Measurements from ENCODE around the gene PEX16. TPM values are rescaled to one million over a fixed set of nuclear protein-coding genes. Genes with fewer than 3 reads are reported as not detected.

The PEX16 gene
- total RNA-seq, 4 donors from 2014 or later: 31.3 to 111 (median 51.9) TPM

- no peak for DNase-seq
- TF ChIP-seq POLR2A (IDR thresholded peaks at IDR 0.05): no peak
- TF ChIP-seq POLR2AphosphoS5 (IDR thresholded peaks at IDR 0.05): no peak
- TF ChIP-seq CTCF (IDR thresholded peaks at IDR 0.05): no peak
- TF ChIP-seq EP300 (IDR thresholded peaks at IDR 0.05; ENCODE audit: low read depth): no peak
- Histone ChIP-seq H3K27ac (no peak overlapping the region), H3K9me3 (no peaks in the 10 kb centered on the region), H3K27me3 (peaks cover 50% of the 10 kb centered on the region), H3K36me3 (no peaks in the 10 kb centered on the region), H3K4me1 (peaks cover 3 to 18% (median 15%) of the 10 kb centered on the region in 4 donors), H3K4me3 (no peak overlapping the region)
- WGBS, 2 donors (ENCODE audit: low coverage in 1 of 2): 29 to 100% methylated on average over 1 to 14 of the region's 19 CpGs
- intact Hi-C loops (cut with DNase I; ENCODE audit: low total_unique reads): no loop called here
- in situ Hi-C loops (cut with MboI; ENCODE audit: low pct_ligation_motif_present in 1 of 4, low pct_unique_long_range_greater_than_20kb in 1 of 4, low sequenced_read_pairs in 3 of 4): no loop called here
These were observed 21.2 kb downstream of the PEX16 start for GRCh38 chr11:45896422-45896984.

- Histone ChIP-seq H3K27ac (no peak overlapping the region), H3K27me3 (peaks cover 45% of the 10 kb centered on the region), H3K36me3 (no peaks in the 10 kb centered on the region), H3K4me1 (peaks cover 3 to 13% (median 11%) of the 10 kb centered on the region in 4 donors), H3K9me3 (no peaks in the 10 kb centered on the region), H3K4me3 (no peak overlapping the region)
- intact Hi-C loops (cut with DNase I; ENCODE audit: low total_unique reads): no loop called here
- no peak for DNase-seq
- 86 to 90% methylated on average over 2 to 8 of the region's 8 CpGs for WGBS, 2 donors (ENCODE audit: low coverage in 1 of 2)
- TF ChIP-seq EP300 (IDR thresholded peaks at IDR 0.05; ENCODE audit: low read depth) (no peak), POLR2AphosphoS5 (IDR thresholded peaks at IDR 0.05) (no peak), CTCF (IDR thresholded peaks at IDR 0.05) (no peak), POLR2A (IDR thresholded peaks at IDR 0.05) (no peak)
- in situ Hi-C loops (cut with MboI; ENCODE audit: low pct_ligation_motif_present in 1 of 4, low pct_unique_long_range_greater_than_20kb in 1 of 4, low sequenced_read_pairs in 3 of 4): no loop called here
These were observed 22.0 kb downstream of the PEX16 start for GRCh38 chr11:45895553-45896259.

GRCh38 chr11:45894555-45895247, 23.0 kb downstream of the PEX16 start:
- intact Hi-C loops (cut with DNase I; ENCODE audit: low total_unique reads): no loop called here
- Histone ChIP-seq H3K4me1 (peaks cover 0 to 7% (median 7%) of the 10 kb centered on the region in 4 donors), H3K36me3 (no peaks in the 10 kb centered on the region), H3K4me3 (no peak overlapping the region), H3K27ac (no peak overlapping the region), H3K27me3 (peaks cover 38% of the 10 kb centered on the region), H3K9me3 (no peaks in the 10 kb centered on the region)
- no peak for TF ChIP-seq POLR2AphosphoS5 (IDR thresholded peaks at IDR 0.05)
- in situ Hi-C loops (cut with MboI; ENCODE audit: low pct_ligation_motif_present in 1 of 4, low pct_unique_long_range_greater_than_20kb in 1 of 4, low sequenced_read_pairs in 3 of 4): no loop called here
- DNase-seq: no peak
- WGBS, 2 donors (ENCODE audit: low coverage in 1 of 2): 85% methylated on average over 6 of the region's 6 CpGs; no CpG with 5 or more reads in 1 of the 2 donors

- no peak for DNase-seq
- Histone ChIP-seq H3K36me3 (no peaks in the 10 kb centered on the region), H3K27ac (no peak overlapping the region), H3K4me1 (no peaks in the 10 kb centered on the region), H3K27me3 (peaks cover 20% of the 10 kb centered on the region), H3K4me3 (no peak overlapping the region), H3K9me3 (no peaks in the 10 kb centered on the region)
- in situ Hi-C loops (cut with MboI; ENCODE audit: low pct_ligation_motif_present in 1 of 4, low pct_unique_long_range_greater_than_20kb in 1 of 4, low sequenced_read_pairs in 3 of 4): no loop called here
- intact Hi-C loops (cut with DNase I; ENCODE audit: low total_unique reads): no loop called here
- TF ChIP-seq EP300 (IDR thresholded peaks at IDR 0.05; ENCODE audit: low read depth) (no peak), POLR2AphosphoS5 (IDR thresholded peaks at IDR 0.05) (no peak), CTCF (IDR thresholded peaks at IDR 0.05) (no peak), POLR2A (IDR thresholded peaks at IDR 0.05) (no peak)
- 60 to 74% methylated on average over 2 to 5 of the region's 5 CpGs for WGBS, 2 donors (ENCODE audit: low coverage in 1 of 2)
These were observed 24.8 kb downstream of the PEX16 start for GRCh38 chr11:45892856-45893255.
